HCT116 (cell line): ENCODE measurements around the gene PLB1. TPM values are rescaled to one million over a fixed set of nuclear protein-coding genes. Genes with fewer than 3 reads are reported as not detected.

ENCODE experiments used
- ATAC-seq: fragments of 200-7000 bp; cut with Tn5 transposase; 2 replicates; pipeline ENCODE4 v1.9.1; 2020; ENCODE audit warnings: mild to moderate bottlenecking, moderate library complexity
- BruUV-seq: library from RNA; stranded (reverse); fragments of 400-500 nt; replicated peaks from 2 replicates; lab custom pipeline; 2021; lab: Mats Ljungman, UMichigan
- CTCF ChIA-PET: fragments of 300-600 bp; sonication (Branson Sonifier 250); formaldehyde crosslinking; loops from one replicate; lab custom pipeline; 2021; ENCODE audit warnings: antibody characterized with exemption; lab: Charles Lee
- POLR2A ChIA-PET: fragments of 300-600, 350-600 bp; sonication (Branson Sonifier 250); formaldehyde crosslinking; loops from one replicate; lab custom pipeline; 2021; ENCODE audit warnings: antibody characterized with exemption; lab: Charles Lee
- RAD21 ChIA-PET, 2 experiments: fragments of 300-600 bp; sonication (Branson Sonifier 250); formaldehyde crosslinking; loops; one replicate each; lab custom pipeline; 2023; ENCODE audit warnings: low total read pairs in 2 of 2; ENCODE audit not compliant: uncharacterized antibody in 2 of 2, unreplicated experiment in 2 of 2, low non-redundant PET in 1 of 2; lab: Charles Lee
- DNase-seq: peaks from one replicate; pipeline ENCODE4 v3.0.0-alpha.2; 2010; ENCODE audit warnings: low read depth, low spot score
- H2AFZ ChIP-seq: fragments of 200-600 bp; shearing (Covaris generic), sonication (generic); 2 replicates; pipeline ENCODE4 v1.6.1; 2017; ENCODE audit warnings: low read depth, mixed run types, mixed read lengths, antibody characterized with exemption, low read length; ENCODE audit not compliant: poor library complexity, severe bottlenecking
- H3K27ac ChIP-seq: 2 replicates; pipeline ENCODE4 v1.5.1; 2012; ENCODE audit warnings: low read depth, low read length
- H3K27me3 ChIP-seq: fragments of 200-600 bp; sonication (generic); 2 replicates; pipeline ENCODE4 v1.6.1; 2016; ENCODE audit warnings: mixed run types, low read length, mixed read lengths; ENCODE audit not compliant: insufficient read depth
- H3K36me3 ChIP-seq, 2 experiments: fragments of 200-500 bp in 1 of 2; fragments of 200-600 bp in 1 of 2; sonication (Bioruptor generic) in 1 of 2; sonication (generic) in 1 of 2; 2 replicates each; pipeline versions ENCODE4 v1.5.1 to v1.6.1; 2014 to 2016; ENCODE audit warnings: low read length in 2 of 2, inconsistent platforms in 1 of 2, mixed read lengths in 1 of 2, mixed run types in 1 of 2; ENCODE audit not compliant: insufficient read depth in 2 of 2, control insufficient read depth in 1 of 2
- H3K4me1 ChIP-seq, 2 experiments: fragments of 200-600 bp in 1 of 2; sonication (generic) in 1 of 2; 2 replicates each; pipeline versions ENCODE4 v1.5.1 to v1.6.1; 2012 to 2017; ENCODE audit warnings: low read length in 2 of 2, inconsistent platforms in 1 of 2, mild to moderate bottlenecking in 1 of 2, mixed read lengths in 1 of 2, mixed run types in 1 of 2, moderate library complexity in 1 of 2; ENCODE audit not compliant: insufficient read depth in 2 of 2, control insufficient read depth in 1 of 2
- H3K4me2 ChIP-seq: fragments of 200-600 bp; sonication (generic); 2 replicates; pipeline ENCODE4 v1.6.1; 2017; ENCODE audit warnings: mixed run types, low read length, mixed read lengths
- H3K4me3 ChIP-seq, 2 experiments: fragments of 200-600 bp in 1 of 2; sonication (generic) in 1 of 2; replicated peaks in 1 of 2; 2 replicates each; pipeline ENCODE4 v1.5.1; 2011 to 2016; ENCODE audit warnings: low read length in 2 of 2, control low read depth in 1 of 2, low read depth in 1 of 2, mild to moderate bottlenecking in 1 of 2, mixed read lengths in 1 of 2, mixed run types in 1 of 2
- H3K79me2 ChIP-seq: fragments of 200-600 bp; sonication (generic); 2 replicates; pipeline ENCODE4 v1.6.1; 2017; ENCODE audit warnings: mild to moderate bottlenecking, mixed run types, low read length, moderate library complexity, mixed read lengths; ENCODE audit not compliant: insufficient read depth
- H3K9ac ChIP-seq: fragments of 200-600 bp; sonication (generic); 2 replicates; pipeline ENCODE4 v1.6.1; 2016; ENCODE audit warnings: low read length, mixed read lengths
- H3K9me2 ChIP-seq: fragments of 200-600 bp; sonication (generic), shearing (Covaris generic); 2 replicates; pipeline ENCODE4 v1.6.1; 2017; ENCODE audit warnings: mixed run types, mild to moderate bottlenecking, moderate library complexity; ENCODE audit not compliant: insufficient read depth
- H3K9me3 ChIP-seq, 2 experiments: fragments of 200-500 bp in 1 of 2; fragments of 200-600 bp in 1 of 2; sonication (Bioruptor generic) in 1 of 2; sonication (generic) in 1 of 2; 2 replicates each; pipeline ENCODE4 v1.6.1; 2014 to 2017; ENCODE audit warnings: low read length in 2 of 2, mixed read lengths in 2 of 2, inconsistent platforms in 1 of 2, low read depth in 1 of 2, mild to moderate bottlenecking in 1 of 2, mixed run types in 1 of 2, moderate library complexity in 1 of 2; ENCODE audit not compliant: control insufficient read depth in 1 of 2, insufficient read depth in 1 of 2
- H4K20me1 ChIP-seq: fragments of 200-600 bp; sonication (generic), shearing (Covaris generic); 2 replicates; pipeline ENCODE4 v1.6.1; 2017; ENCODE audit warnings: mixed run types, mild to moderate bottlenecking, moderate library complexity; ENCODE audit not compliant: insufficient read depth
- CBX3 ChIP-seq: IDR thresholded peaks from 2 replicates; pipeline ENCODE4 v1.6.1; 2012; ENCODE audit warnings: low read depth
- ELF1 ChIP-seq: IDR thresholded peaks from 2 replicates; pipeline ENCODE4 v1.6.1; 2012; ENCODE audit warnings: low read depth, borderline replicate concordance
- MAX ChIP-seq: IDR thresholded peaks from 2 replicates; pipeline ENCODE4 v1.6.1; 2012
- POLR2A ChIP-seq: IDR thresholded peaks from 2 replicates; pipeline ENCODE4 v1.7.0; 2011; ENCODE audit warnings: borderline replicate concordance; ENCODE audit not compliant: insufficient read depth, insufficient read length; ENCODE audit errors: extremely low read depth
- POLR2AphosphoS5 ChIP-seq: IDR thresholded peaks from 2 replicates; pipeline ENCODE4 v1.6.1; 2011; ENCODE audit warnings: mild to moderate bottlenecking, low read depth, low read length, moderate library complexity
- SIN3A ChIP-seq: IDR thresholded peaks from 2 replicates; pipeline ENCODE4 v1.6.1; 2012; ENCODE audit warnings: low read depth
- SP1 ChIP-seq: IDR thresholded peaks from 2 replicates; pipeline ENCODE4 v1.6.1; 2012; ENCODE audit warnings: low read depth
- ZBTB33 ChIP-seq: IDR thresholded peaks from 2 replicates; pipeline ENCODE4 v1.6.1; 2011; ENCODE audit warnings: mild to moderate bottlenecking, low read length, moderate library complexity; ENCODE audit not compliant: insufficient replicate concordance; ENCODE audit errors: extremely low read depth
- ZNF274 ChIP-seq: fragments of 200-500 bp; sonication (Bioruptor generic); IDR thresholded peaks from 2 replicates; pipeline ENCODE4 v1.6.1; 2014; ENCODE audit warnings: mild to moderate bottlenecking, low read depth, low read length, inconsistent platforms
- intact Hi-C: fragments of 100-400 bp; cut with micrococcal nuclease; formaldehyde crosslinking; loops from 2 replicates; pipeline ENCODE4 v1.10.0; 2022
- total RNA-seq: library from RNA; stranded (reverse); gene quantifications from one replicate; pipeline ENCODE4 v1.2.1, GENCODE V29; 2021; ENCODE audit not compliant: unreplicated experiment

The PLB1 gene
- total RNA-seq, 1 experiment from 2014 or later, result 0.49 TPM

GRCh38 chr2:28652217-28652616 is 156.4 kb downstream of the PLB1 start:
- no peaks in the 10 kb centered on the region for H3K27me3 ChIP-seq
- DNase-seq, result no peak
- no peak overlapping the region for H3K4me2 ChIP-seq
- no peak overlapping the region for H3K4me3 ChIP-seq
- RAD21 ChIA-PET, result no interaction called here
- BruUV-seq, result no TSS peak
- no peak overlapping the region for H3K9ac ChIP-seq
- H3K4me1 ChIP-seq, result peaks cover 20 to 41% of the 10 kb centered on the region in 2 experiments
- POLR2A ChIA-PET, result no interaction called here
- H3K9me2 ChIP-seq, result no peaks in the 10 kb centered on the region
- no peaks in the 10 kb centered on the region for H4K20me1 ChIP-seq
- no peak for TF ChIP-seq ELF1
- no peak for TF ChIP-seq POLR2AphosphoS5
- no peak for TF ChIP-seq SIN3A
- TF ChIP-seq ZNF274, result no peak
- no peak for TF ChIP-seq POLR2A
- TF ChIP-seq MAX, result no peak
- no peak for TF ChIP-seq CBX3
- TF ChIP-seq ZBTB33, result no peak
- TF ChIP-seq SP1, result no peak
- intact Hi-C loops, result no loop called here
- no peak for ATAC-seq
- CTCF ChIA-PET, result interaction anchor here (0.6 kb wide), 1 partner anchor 13 kb away, joined by 6 read pairs; no protein-coding TSS in a partner anchor
- H3K27ac ChIP-seq, result no peak overlapping the region
- H3K36me3 ChIP-seq, result no peaks in the 10 kb centered on the region
- no peak overlapping the region for H2AFZ ChIP-seq
- H3K9me3 ChIP-seq, result no peaks in the 10 kb centered on the region
- no peaks in the 10 kb centered on the region for H3K79me2 ChIP-seq
